Ovary (tissue), 3 donors: ENCODE data around the gene AOPEP.

ENCODE experiments used
- CTCF ChIP-seq, 3 donors: fragments of 450-650 bp in 2 of 3; fragments of 200-600 bp in 1 of 3; IDR thresholded peaks; one replicate each; pipeline versions ENCODE4 v1.5.1 to v1.8.0; 2016 to 2022; ENCODE audit warnings: antibody characterized with exemption in 3 of 3, mild to moderate bottlenecking in 1 of 3
- POLR2A ChIP-seq: fragments of 450-650 bp; IDR thresholded peaks from one replicate; pipeline ENCODE4 v1.6.1; 2017; ENCODE audit warnings: antibody characterized with exemption, mild to moderate bottlenecking, moderate library complexity
- donor health status: DM: no; HTN: no; CAD: no.

- TF ChIP-seq CTCF (IDR thresholded peaks at IDR 0.05) (no peak), POLR2A (no peak)
Observed at GRCh38 chr9:94971378-94972131, 245.1 kb downstream of the AOPEP start.
